D721Med (cell line): Measurements from ENCODE around the gene HPSE2.

Experiments
- DNase-seq: peaks from one replicate; pipeline ENCODE4 v3.0.0; 2011; ENCODE audit warnings: low spot score; ENCODE audit not compliant: insufficient read length
- FAIRE-seq: peaks from 2 replicates; lab custom pipeline; 2011; peaks lifted over from hg19 to GRCh38; lab: Jason Lieb, UNC
- TF ChIP-seq, protein P1 (sequence below): IDR thresholded peaks from 2 replicates; pipeline ENCODE4 v1.5.1; 2012; ENCODE audit warnings: mild to moderate bottlenecking, control low read depth; ENCODE audit not compliant: insufficient read depth; ENCODE audit errors: missing control alignments

Gene HPSE2

DNA sequence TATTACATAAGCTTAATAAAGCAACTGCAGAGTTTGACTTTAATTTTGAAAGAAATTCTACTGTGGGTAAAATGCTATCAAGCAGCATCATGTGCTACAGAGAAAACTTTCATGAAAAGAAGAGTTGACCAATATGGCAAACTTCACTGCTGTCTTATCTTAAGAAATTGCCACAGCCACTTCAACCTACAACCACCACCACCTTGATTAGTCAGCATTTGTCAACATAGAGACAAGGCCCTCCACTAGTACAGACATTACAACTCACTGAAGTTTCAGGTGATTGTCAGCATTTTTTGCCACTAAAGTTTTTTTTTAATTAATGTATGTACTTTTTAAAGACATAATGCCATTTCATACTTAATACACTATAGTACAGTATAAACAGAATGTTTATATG is 350.3 kb downstream of the HPSE2 start:
- no peak for DNase-seq
- TF ChIP-seq, protein P1, sequence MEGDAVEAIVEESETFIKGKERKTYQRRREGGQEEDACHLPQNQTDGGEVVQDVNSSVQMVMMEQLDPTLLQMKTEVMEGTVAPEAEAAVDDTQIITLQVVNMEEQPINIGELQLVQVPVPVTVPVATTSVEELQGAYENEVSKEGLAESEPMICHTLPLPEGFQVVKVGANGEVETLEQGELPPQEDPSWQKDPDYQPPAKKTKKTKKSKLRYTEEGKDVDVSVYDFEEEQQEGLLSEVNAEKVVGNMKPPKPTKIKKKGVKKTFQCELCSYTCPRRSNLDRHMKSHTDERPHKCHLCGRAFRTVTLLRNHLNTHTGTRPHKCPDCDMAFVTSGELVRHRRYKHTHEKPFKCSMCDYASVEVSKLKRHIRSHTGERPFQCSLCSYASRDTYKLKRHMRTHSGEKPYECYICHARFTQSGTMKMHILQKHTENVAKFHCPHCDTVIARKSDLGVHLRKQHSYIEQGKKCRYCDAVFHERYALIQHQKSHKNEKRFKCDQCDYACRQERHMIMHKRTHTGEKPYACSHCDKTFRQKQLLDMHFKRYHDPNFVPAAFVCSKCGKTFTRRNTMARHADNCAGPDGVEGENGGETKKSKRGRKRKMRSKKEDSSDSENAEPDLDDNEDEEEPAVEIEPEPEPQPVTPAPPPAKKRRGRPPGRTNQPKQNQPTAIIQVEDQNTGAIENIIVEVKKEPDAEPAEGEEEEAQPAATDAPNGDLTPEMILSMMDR = no peak
- no peak for FAIRE-seq

DNA sequence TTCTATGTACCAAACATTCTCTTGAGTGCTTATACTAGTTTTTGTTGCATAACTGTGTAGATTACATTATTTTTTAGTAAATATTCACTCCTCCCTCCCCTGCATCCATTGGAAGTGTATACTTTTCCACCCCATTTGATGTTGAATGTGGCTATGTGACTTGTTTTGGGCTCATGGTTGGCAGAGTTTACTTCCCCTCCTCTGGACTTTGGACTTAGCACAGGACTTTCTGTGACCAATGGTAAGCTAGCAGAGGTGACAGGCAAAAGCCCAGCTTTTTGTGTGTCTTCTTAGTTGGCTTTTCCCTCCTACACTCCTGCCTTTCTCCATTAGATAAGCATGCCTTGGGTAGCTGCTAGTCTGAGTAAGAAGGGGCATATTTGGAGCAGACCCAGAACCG is 353.9 kb downstream of the HPSE2 start:
- FAIRE-seq (no peak), DNase-seq (no peak)
- TF ChIP-seq, protein P1 = no peak

DNA sequence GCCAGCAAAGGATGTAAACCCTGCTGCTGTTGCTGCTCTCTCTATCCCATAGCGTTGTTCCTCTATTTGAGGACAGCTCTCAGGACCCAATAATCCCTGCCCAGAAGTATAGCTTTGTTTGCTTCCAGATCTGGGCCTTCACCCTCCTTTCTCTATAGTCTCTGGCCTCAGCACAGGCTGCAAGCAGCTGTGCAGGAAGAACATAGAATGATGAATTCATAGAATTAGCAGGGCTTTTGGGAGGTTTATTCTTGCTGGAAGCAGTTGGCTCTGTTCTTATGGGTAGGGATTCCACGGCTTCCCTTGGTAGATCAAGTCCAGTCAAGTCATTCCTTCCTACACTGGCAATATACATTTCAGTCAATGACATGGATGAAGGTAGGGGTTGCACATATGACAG is 354.7 kb downstream of the HPSE2 start:
- DNase-seq (no peak), FAIRE-seq (no peak)
- TF ChIP-seq, protein P1 = no peak

DNA sequence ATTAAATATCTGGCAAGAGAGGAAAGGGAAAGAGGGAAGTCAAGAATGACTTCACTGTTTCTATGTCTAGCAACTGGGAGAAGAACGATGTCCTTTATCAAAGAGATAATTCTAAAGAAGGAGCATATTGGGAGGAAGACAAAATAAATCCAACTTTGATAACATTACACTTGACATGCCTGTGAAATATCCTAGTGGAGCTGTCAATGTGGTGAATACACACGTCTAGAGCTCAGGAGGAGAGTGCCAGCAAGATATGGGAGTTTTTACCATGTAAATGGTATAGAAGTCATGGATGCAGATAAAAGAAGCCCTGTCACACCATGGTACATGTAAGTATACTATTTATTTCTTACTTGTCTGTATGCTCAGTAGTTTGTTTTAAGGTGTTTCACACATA is 356.7 kb downstream of the HPSE2 start:
- TF ChIP-seq, protein P1 = no peak
- no peak for FAIRE-seq

DNA sequence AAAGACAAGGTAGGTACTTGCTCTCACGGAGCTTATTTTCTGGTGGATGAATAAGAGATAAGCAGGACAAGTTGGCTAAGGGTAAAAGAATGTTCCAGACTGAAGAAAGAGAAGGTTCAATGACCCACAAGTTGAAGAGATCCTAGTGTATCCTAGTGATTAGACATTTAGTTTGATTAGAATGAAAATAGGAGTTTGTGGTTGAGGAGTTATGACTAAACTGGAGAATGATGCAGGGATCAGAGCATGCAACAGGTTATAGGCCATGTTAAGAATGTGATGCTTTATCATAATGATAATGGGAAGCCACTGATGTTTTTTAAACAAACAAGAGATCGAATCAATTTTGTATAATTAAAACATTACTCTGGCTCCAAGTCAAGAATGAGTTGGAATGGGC is 357.2 kb downstream of the HPSE2 start:
- FAIRE-seq = no peak
- DNase-seq = no peak
- TF ChIP-seq, protein P1 = no peak

More for the DNA sequence above, 356.7 kb downstream of the HPSE2 start:
- no peak for DNase-seq

DNA sequence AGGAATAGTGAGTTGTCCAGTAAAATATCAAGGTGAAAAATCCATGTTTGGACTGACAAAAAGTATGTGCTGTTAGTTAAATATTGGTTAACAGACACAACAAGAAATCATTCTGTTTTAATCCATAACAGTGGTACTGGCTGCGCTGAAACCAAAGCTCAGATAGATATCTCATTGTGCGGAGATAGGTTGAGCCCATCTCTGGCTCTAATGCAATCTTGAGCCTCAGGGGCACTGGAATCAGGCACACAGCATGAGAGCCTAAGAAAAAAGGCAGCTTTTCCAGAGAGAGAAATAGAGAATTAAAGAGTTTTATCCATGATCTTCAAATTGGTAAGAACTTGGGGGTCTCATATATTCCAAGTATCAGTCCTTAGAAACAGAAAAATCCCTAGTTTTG is 373.7 kb downstream of the HPSE2 start:
- DNase-seq (no peak), FAIRE-seq (no peak)
- TF ChIP-seq, protein P1 = no peak

DNA sequence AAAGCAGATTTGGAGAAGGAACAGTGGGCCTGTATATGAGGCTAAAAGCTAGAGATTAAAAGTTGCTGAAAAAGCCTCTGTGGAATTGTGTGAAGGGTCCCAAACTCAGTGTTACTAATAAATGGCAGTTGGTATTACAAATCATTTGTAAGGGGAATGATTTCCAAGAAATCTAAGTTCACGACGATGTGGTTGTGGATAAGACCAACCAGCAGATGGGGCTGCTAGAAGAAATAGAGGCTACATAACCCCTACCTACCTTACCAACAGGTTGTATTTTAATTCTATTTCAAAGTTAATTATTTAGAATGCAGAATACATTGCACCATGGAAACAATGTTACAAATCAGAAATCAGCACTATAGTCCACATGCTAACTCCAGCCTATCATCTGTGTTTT is 377.1 kb downstream of the HPSE2 start:
- TF ChIP-seq, protein P1 = peak; percentile 26
- FAIRE-seq = no peak
- DNase-seq = no peak
